ENCODE data around the gene MYO1C. TPM values are rescaled to one million over a fixed set of nuclear protein-coding genes. Genes with fewer than 3 reads are reported as not detected.

MYO1C gene
- polyA plus RNA-seq, 1 donor from 2014 or later = 5.7 TPM

GRCh38 chr17:1498869-1499268 lies 6.4 kb upstream of the MYO1C start:
- H3K4me3 ChIP-seq (ENCODE audit: low read length) = no peak overlapping the region
- no peak for TF ChIP-seq TAF1 (IDR thresholded peaks at IDR 0.05; ENCODE audit: low read depth)
- TF ChIP-seq SMC3 (conservative IDR thresholded peaks at IDR 0.05; ENCODE audit: poor library complexity) = no peak
- no peak for TF ChIP-seq EP300 (conservative IDR thresholded peaks at IDR 0.05; ENCODE audit: poor library complexity, severe bottlenecking)
- no peak for TF ChIP-seq MXI1 (conservative IDR thresholded peaks at IDR 0.05; ENCODE audit: poor library complexity, severe bottlenecking)
- no peak for TF ChIP-seq EZH2 (IDR thresholded peaks at IDR 0.05; ENCODE audit: borderline replicate concordance, insufficient read depth, low read length, poor library complexity, severe bottlenecking)
- no peak for TF ChIP-seq CTCF (IDR thresholded peaks at IDR 0.05; ENCODE audit: poor library complexity, severe bottlenecking)
- TF ChIP-seq REST (IDR thresholded peaks at IDR 0.05; ENCODE audit: borderline replicate concordance) = no peak
- TF ChIP-seq POLR2AphosphoS5 (IDR thresholded peaks at IDR 0.05) = no peak
- no peak for TF ChIP-seq RAD21 (conservative IDR thresholded peaks at IDR 0.05)
- no peaks in the 10 kb centered on the region for H3K9me3 ChIP-seq (ENCODE audit: low read length)
- H3K9ac ChIP-seq (ENCODE audit: low read length) = no peak overlapping the region
- H2AFZ ChIP-seq (ENCODE audit: low read depth, low read length) = no peak overlapping the region
- H3K79me2 ChIP-seq (replicated peaks; ENCODE audit: insufficient read depth, low read length) = no peaks in the 10 kb centered on the region
- no peaks in the 10 kb centered on the region for H3K9me2 ChIP-seq (ENCODE audit: insufficient read depth, low read length)
- no peaks in the 10 kb centered on the region for H3K36me3 ChIP-seq (ENCODE audit: insufficient read depth, low read length)
- no peaks in the 10 kb centered on the region for H4K20me1 ChIP-seq (ENCODE audit: insufficient read depth)
- no peaks in the 10 kb centered on the region for H3K27me3 ChIP-seq (ENCODE audit: insufficient read depth, low read depth, low read length)
- H3K27ac ChIP-seq (ENCODE audit: low read length) = no peak overlapping the region
- no peak overlapping the region for H3K4me2 ChIP-seq (ENCODE audit: low read length)
- H3F3A ChIP-seq (ENCODE audit: insufficient read depth, low read length, poor library complexity, severe bottlenecking) = no peaks in the 10 kb centered on the region

GRCh38 chr17:1498233-1498632 lies 5.7 kb upstream of the MYO1C start:
- H3F3A ChIP-seq (ENCODE audit: insufficient read depth, low read length, poor library complexity, severe bottlenecking) = no peaks in the 10 kb centered on the region
- H2AFZ ChIP-seq (ENCODE audit: low read depth, low read length) = no peak overlapping the region
- no peak overlapping the region for H3K27ac ChIP-seq (ENCODE audit: low read length)
- no peaks in the 10 kb centered on the region for H3K27me3 ChIP-seq (ENCODE audit: insufficient read depth, low read depth, low read length)
- no peaks in the 10 kb centered on the region for H4K20me1 ChIP-seq (ENCODE audit: insufficient read depth)
- H3K36me3 ChIP-seq (ENCODE audit: insufficient read depth, low read length) = no peaks in the 10 kb centered on the region
- no peak overlapping the region for H3K9ac ChIP-seq (ENCODE audit: low read length)
- H3K9me2 ChIP-seq (ENCODE audit: insufficient read depth, low read length) = no peaks in the 10 kb centered on the region
- H3K79me2 ChIP-seq (replicated peaks; ENCODE audit: insufficient read depth, low read length) = no peaks in the 10 kb centered on the region
- no peak overlapping the region for H3K4me2 ChIP-seq (ENCODE audit: low read length)
- no peak overlapping the region for H3K4me3 ChIP-seq (ENCODE audit: low read length)
- TF ChIP-seq MXI1 (conservative IDR thresholded peaks at IDR 0.05; ENCODE audit: poor library complexity, severe bottlenecking) = no peak
- TF ChIP-seq CTCF (IDR thresholded peaks at IDR 0.05; ENCODE audit: poor library complexity, severe bottlenecking) = no peak
- no peak for TF ChIP-seq RAD21 (conservative IDR thresholded peaks at IDR 0.05)
- TF ChIP-seq EZH2 (IDR thresholded peaks at IDR 0.05; ENCODE audit: borderline replicate concordance, insufficient read depth, low read length, poor library complexity, severe bottlenecking) = no peak
- TF ChIP-seq REST (IDR thresholded peaks at IDR 0.05; ENCODE audit: borderline replicate concordance) = no peak
- TF ChIP-seq SMC3 (conservative IDR thresholded peaks at IDR 0.05; ENCODE audit: poor library complexity) = no peak
- no peak for TF ChIP-seq TAF1 (IDR thresholded peaks at IDR 0.05; ENCODE audit: low read depth)
- no peak for TF ChIP-seq POLR2AphosphoS5 (IDR thresholded peaks at IDR 0.05)
- TF ChIP-seq EP300 (conservative IDR thresholded peaks at IDR 0.05; ENCODE audit: poor library complexity, severe bottlenecking) = no peak
- H3K9me3 ChIP-seq (ENCODE audit: low read length) = no peaks in the 10 kb centered on the region

Measured in neural cell (in vitro differentiated cells).